ENCODE data around the gene ARHGEF37. TPM values are rescaled to one million over a fixed set of nuclear protein-coding genes. Genes with fewer than 3 reads are reported as not detected.
A peak's percentile ranks its signal among the peaks of the same experiment; 100 is the strongest.

Gene ARHGEF37
- total RNA-seq, 1 donor from 2014 or later = 13.4 TPM

GRCh38 chr5:149632311-149633251 is 51.3 kb downstream of the ARHGEF37 start:
- peaks cover 0 to 4% of the 10 kb centered on the region in 2 donors for H3K36me3 ChIP-seq

DNA sequence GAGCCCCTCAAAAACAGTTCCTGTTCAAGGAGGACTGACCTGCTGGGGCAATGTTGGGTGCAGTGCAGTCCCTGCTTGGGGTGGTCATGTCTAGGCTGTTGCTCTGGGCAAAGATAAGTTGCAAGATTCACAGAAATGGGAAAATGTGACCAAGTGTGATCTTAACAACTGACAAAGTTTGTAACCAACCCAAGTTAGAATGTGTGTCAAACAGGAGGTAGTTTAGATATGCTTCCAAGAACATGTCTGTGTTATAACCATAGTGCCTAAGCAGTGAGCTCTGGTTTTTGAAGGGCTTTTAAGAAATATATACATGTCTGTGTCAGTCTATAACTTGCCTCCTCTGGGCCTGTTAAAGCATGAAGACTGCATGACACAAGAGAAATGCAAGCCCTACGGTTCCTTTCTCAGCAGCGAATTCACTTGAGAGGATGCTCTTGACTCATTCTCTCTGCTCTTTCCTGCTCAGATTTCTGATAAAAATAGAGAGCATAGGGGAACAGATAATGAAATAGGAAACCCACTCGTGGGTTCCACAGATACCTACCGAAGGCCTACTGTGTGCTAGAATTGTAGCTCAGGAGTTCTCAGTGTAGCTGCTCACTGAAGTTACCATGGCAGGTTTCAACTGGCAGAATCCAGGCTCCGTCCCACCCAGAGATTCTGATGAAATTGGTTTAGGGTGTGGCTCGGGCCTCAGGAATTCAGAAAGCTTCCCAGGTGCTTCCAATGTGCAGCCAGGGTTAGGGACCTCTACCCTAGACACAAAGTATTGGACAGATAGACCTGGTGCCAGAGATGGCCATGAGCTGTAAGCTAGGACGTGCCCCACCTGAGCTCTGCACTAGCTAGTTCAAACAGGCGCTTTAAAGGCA is 52.4 kb downstream of the ARHGEF37 start:
- DNase-seq (ENCODE audit: low spot score in 2 of 2) = no peak
- no peak overlapping the region for H3K4me3 ChIP-seq
- no peaks in the 10 kb centered on the region for H3K4me1 ChIP-seq
- TF ChIP-seq, protein P1, sequence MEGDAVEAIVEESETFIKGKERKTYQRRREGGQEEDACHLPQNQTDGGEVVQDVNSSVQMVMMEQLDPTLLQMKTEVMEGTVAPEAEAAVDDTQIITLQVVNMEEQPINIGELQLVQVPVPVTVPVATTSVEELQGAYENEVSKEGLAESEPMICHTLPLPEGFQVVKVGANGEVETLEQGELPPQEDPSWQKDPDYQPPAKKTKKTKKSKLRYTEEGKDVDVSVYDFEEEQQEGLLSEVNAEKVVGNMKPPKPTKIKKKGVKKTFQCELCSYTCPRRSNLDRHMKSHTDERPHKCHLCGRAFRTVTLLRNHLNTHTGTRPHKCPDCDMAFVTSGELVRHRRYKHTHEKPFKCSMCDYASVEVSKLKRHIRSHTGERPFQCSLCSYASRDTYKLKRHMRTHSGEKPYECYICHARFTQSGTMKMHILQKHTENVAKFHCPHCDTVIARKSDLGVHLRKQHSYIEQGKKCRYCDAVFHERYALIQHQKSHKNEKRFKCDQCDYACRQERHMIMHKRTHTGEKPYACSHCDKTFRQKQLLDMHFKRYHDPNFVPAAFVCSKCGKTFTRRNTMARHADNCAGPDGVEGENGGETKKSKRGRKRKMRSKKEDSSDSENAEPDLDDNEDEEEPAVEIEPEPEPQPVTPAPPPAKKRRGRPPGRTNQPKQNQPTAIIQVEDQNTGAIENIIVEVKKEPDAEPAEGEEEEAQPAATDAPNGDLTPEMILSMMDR (IDR thresholded peaks at IDR 0.05) = no peak
- no peaks in the 10 kb centered on the region for H3K9me3 ChIP-seq
- no peak overlapping the region for H3K27ac ChIP-seq
- H3K27me3 ChIP-seq = no peaks in the 10 kb centered on the region
- H3K36me3 ChIP-seq = peaks cover 0 to 2% of the 10 kb centered on the region in 2 donors
- intact Hi-C loops (cut with DNase I) = no loop called here

More at GRCh38 chr5:149632311-149633251, 51.3 kb downstream of the ARHGEF37 start:
- intact Hi-C loops (cut with DNase I) = no loop called here
- TF ChIP-seq, protein P1 (IDR thresholded peaks at IDR 0.05) = no peak
- DNase-seq (ENCODE audit: low spot score in 2 of 2) = no peak
- Histone ChIP-seq H3K4me1 (no peaks in the 10 kb centered on the region), H3K27ac (no peak overlapping the region), H3K4me3 (no peak overlapping the region), H3K9me3 (no peaks in the 10 kb centered on the region), H3K27me3 (no peaks in the 10 kb centered on the region)

DNA sequence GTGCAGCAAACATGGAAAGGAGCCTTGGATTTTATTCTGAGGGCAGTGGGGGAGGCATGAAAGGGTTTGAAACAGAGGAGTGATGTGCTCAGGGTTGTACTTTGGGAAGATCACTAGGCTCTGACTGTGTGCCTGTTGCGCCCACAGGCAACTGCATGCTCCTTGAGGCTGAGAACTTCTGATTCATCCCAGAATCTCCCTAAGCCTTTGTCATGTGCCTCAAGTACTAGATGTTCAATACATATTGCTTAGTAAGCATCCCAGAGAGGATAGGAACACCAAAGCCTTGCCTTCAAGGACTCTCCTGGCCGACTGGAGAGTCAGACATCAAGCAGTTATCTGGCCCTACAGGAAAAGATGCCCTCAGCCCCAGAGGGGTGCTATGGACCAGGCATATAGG is 54.1 kb downstream of the ARHGEF37 start:
- H3K27ac ChIP-seq = no peak overlapping the region
- H3K36me3 ChIP-seq = no peaks in the 10 kb centered on the region
- no peaks in the 10 kb centered on the region for H3K4me1 ChIP-seq
- TF ChIP-seq, protein P1 (IDR thresholded peaks at IDR 0.05) = no peak
- intact Hi-C loops (cut with DNase I) = loop anchor here (5.0 kb wide), 1 partner anchor 357 kb away; no protein-coding TSS in a partner anchor
- no peaks in the 10 kb centered on the region for H3K27me3 ChIP-seq
- no peak for DNase-seq (ENCODE audit: low spot score in 2 of 2)
- H3K4me3 ChIP-seq = no peak overlapping the region
- no peaks in the 10 kb centered on the region for H3K9me3 ChIP-seq

DNA sequence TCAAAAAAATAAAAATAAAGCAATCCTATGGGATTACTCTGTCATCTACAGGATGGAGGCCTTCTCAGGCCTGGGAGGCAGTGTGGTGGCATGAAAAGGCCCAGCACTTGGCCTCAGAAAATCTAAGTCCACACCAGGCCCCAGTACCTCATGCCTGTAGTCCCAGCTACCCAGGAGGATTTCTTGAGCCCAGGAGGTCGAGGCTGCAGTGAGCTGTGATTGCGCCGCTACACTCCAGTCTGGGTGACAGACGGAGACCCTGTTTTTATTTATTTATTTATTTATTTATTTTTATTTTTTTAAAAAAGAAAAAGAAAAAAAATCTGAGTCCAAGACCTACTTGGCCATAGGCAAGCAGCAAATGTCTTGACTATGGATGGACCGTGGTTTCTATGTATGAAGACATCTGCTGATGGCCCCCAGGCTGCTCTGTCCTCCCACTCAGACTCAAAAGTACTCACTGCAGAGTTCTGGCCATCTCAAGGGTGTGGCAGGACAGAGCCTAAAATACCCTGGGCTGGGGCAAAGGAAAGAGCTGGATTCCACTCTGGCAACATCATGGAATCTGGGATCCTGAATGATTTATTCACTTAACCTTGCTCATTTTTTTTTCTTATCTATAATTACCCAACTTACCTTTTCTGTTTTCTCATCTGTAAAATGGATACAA is 55.0 kb downstream of the ARHGEF37 start:
- no peaks in the 10 kb centered on the region for H3K4me1 ChIP-seq
- TF ChIP-seq, protein P1 (IDR thresholded peaks at IDR 0.05) = no peak
- intact Hi-C loops (cut with DNase I) = loop anchor here (5.0 kb wide), 1 partner anchor 356 kb away; no protein-coding TSS in a partner anchor
- DNase-seq (ENCODE audit: low spot score in 2 of 2) = no peak
- no peaks in the 10 kb centered on the region for H3K9me3 ChIP-seq
- no peaks in the 10 kb centered on the region for H3K27me3 ChIP-seq
- no peak overlapping the region for H3K4me3 ChIP-seq
- H3K27ac ChIP-seq = no peak overlapping the region
- no peaks in the 10 kb centered on the region for H3K36me3 ChIP-seq

GRCh38 chr5:149636861-149637246 is 55.6 kb downstream of the ARHGEF37 start:
- Histone ChIP-seq H3K9me3 (no peaks in the 10 kb centered on the region), H3K27me3 (no peaks in the 10 kb centered on the region), H3K4me3 (no peak overlapping the region), H3K27ac (no peak overlapping the region), H3K4me1 (no peaks in the 10 kb centered on the region), H3K36me3 (no peaks in the 10 kb centered on the region)
- TF ChIP-seq, protein P1 (IDR thresholded peaks at IDR 0.05) = peak; percentile 55 to 73 (median 72)
- intact Hi-C loops (cut with DNase I) = loop anchor here (1.0 to 5.0 kb wide), 2 partner anchors 191 to 355 kb away; no protein-coding TSS in a partner anchor
- no peak for DNase-seq (ENCODE audit: low spot score in 2 of 2)

All from ascending aorta (tissue), 2 donors.